Activated CD4-positive, alpha-beta T cell treated with anti-CD3 and anti-CD28 coated beads for 36 hours (primary cell): ENCODE measurements around the gene FGFBP3. TPM values are rescaled to one million over a fixed set of nuclear protein-coding genes. Genes with fewer than 3 reads are reported as not detected.

ENCODE experiments used
- ATAC-seq: fragments of 200-7000 bp; cut with Tn5 transposase; one replicate; pipeline ENCODE4 v1.10.0; 2021; ENCODE audit warnings: mild to moderate bottlenecking, moderate library complexity
- CTCF ChIA-PET: fragments of 350-600 bp; sonication (Branson Sonifier 250); formaldehyde crosslinking; loops from one replicate; lab custom pipeline; 2021; ENCODE audit warnings: antibody characterized with exemption; lab: Charles Lee
- POLR2A ChIA-PET: fragments of 350-600 bp; sonication (Branson Sonifier 250); formaldehyde crosslinking; loops from one replicate; lab custom pipeline; 2021; ENCODE audit warnings: antibody characterized with exemption, inconsistent platforms; lab: Charles Lee
- DNase-seq: peaks from one replicate; pipeline ENCODE4 v3.0.0-alpha.2; 2020
- H3K27ac Mint-ChIP-seq: one replicate; pipeline ENCODE4 v1.8.0; 2021; ENCODE audit warnings: mixed read lengths
- H3K27me3 Mint-ChIP-seq: one replicate; pipeline ENCODE4 v1.8.0; 2021; ENCODE audit warnings: mixed read lengths
- H3K36me3 Mint-ChIP-seq: one replicate; pipeline ENCODE4 v1.8.0; 2021; ENCODE audit warnings: low read depth, mixed read lengths
- H3K4me1 Mint-ChIP-seq: one replicate; pipeline ENCODE4 v1.8.0; 2021; ENCODE audit warnings: mixed read lengths
- H3K4me3 Mint-ChIP-seq: one replicate; pipeline ENCODE4 v1.8.0; 2021; ENCODE audit warnings: mild to moderate bottlenecking, moderate library complexity, mixed read lengths
- H3K9me3 Mint-ChIP-seq: one replicate; pipeline ENCODE4 v1.8.0; 2021; ENCODE audit warnings: low read depth, mixed read lengths
- intact Hi-C, 2 experiments: fragments of 100-400 bp; cut with DNase I in 1 of 2; cut with micrococcal nuclease in 1 of 2; formaldehyde crosslinking; loops; one replicate each; pipeline versions ENCODE4 v1.14.2 to v1.15.1; 2022 to 2024; cut with DNase I, micrococcal nuclease
- total RNA-seq, 2 experiments: library from RNA; stranded (reverse); gene quantifications; one replicate each; pipeline ENCODE4 v1.2.3, GENCODE V29; 2021

FGFBP3 gene
- total RNA-seq, 2 experiments from 2014 or later: 1.5 TPM

DNA sequence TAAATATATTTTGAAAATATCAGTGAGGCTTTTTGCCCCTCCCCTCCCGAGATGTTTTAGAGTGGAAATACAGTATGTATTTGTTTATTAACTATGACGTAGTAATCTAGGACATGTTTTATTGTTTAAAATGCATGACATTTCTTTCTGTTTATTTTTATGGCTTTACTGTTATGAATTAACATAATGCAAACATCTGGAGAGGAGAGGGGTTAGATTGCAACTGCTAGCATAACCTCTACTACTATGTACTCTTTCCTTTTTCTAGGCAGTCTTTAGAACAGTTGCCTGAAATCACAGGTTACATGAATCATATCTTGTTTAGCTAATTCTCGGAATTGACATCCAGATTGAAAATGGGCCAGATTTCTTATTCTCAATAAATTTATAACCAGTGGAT, 21.7 kb upstream of the FGFBP3 start:
- Mint-ChIP-seq H3K4me3 (no peak overlapping the region), H3K27me3 (no peaks in the 10 kb centered on the region), H3K9me3 (no peaks in the 10 kb centered on the region), H3K4me1 (peaks cover 66% of the 10 kb centered on the region), H3K36me3 (peaks cover 42% of the 10 kb centered on the region), H3K27ac (no peak overlapping the region)
- ChIA-PET POLR2A (no interaction called here), CTCF (interaction anchor here (0.7 to 1.3 kb wide), 3 partner anchors 16 to 633 kb away, joined by 3 to 4 read pairs (median 3); no protein-coding TSS in a partner anchor)
- intact Hi-C loops: no loop called here
- DNase-seq: no peak
- ATAC-seq: no peak

DNA sequence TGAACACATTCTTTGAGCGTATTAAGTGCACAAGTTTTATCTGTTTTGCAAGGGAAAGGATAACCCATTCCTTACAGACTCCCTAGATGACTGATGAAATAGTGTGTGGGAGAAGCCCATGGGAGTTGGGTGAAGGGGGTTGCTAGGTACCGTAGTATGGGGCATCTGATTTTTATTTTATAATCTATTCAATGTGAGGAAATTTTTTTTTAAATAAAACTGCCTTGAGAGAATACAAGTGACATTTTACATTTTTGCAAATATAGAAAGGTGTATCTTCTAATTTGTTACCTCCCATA, 15.7 kb upstream of the FGFBP3 start:
- Mint-ChIP-seq H3K36me3 (peaks cover 17% of the 10 kb centered on the region), H3K27ac (no peak overlapping the region), H3K9me3 (no peaks in the 10 kb centered on the region), H3K4me1 (peaks cover 45% of the 10 kb centered on the region), H3K27me3 (no peaks in the 10 kb centered on the region), H3K4me3 (peak overlapping the region; percentile 97)
- ATAC-seq (no peak), DNase-seq (no peak)
- ChIA-PET CTCF (interaction anchor here (0.7 to 2.3 kb wide), 4 partner anchors 10 to 650 kb away, joined by 4 to 22 read pairs (median 8); partner anchors contain the start of gene FGFBP3), POLR2A (interaction anchor here (0.6 to 1.1 kb wide), 3 partner anchors 38 to 318 kb away, joined by 3 to 8 read pairs (median 3); no protein-coding TSS in a partner anchor)
- intact Hi-C loops: loop anchor here in 1 of 2 experiments (2.0 kb wide), 1 partner anchor 20 kb away; no protein-coding TSS in a partner anchor

DNA sequence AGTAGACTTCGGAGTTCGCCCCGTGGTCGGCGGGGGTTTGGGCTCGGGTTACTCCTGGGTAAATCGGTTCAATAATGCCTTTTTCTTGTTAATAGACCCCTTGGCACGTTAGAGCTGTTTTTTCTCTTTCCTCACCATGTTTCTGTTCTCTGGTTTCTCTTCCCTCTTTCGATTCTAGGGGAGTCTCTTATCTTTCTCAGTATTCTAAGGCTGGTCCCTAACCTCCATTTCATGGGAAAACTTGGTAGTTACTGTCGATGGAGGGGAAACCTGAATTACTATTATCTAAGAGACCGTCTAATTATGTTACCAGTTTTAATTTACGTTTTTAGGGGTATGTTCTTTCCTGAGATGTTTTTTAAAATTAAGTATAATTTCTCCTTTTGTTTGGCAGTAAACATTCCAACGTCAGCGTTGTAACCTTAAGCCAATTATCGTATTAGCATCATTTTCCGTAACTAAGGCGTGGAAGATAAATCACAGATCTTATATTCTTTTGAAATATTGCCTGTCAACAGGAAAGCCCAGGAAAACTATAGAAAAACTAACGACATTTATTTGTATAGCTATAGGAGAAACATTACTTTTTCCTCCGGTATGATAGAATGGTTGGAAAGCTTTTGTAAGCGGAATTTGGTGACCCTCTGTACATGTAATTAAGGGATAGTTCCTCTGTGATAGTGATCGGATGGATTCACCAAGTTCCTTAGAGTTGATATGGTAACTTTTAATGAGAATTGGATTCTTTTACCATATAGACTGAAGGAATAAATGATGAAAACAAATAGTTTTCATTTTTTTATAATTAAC, 15.1 kb upstream of the FGFBP3 start:
- ChIA-PET POLR2A (interaction anchor here (0.6 to 1.6 kb wide), 8 partner anchors 8 to 319 kb away, joined by 3 to 13 read pairs (median 4); partner anchors contain the start of gene FGFBP3), CTCF (interaction anchor here (0.7 to 2.3 kb wide), 15 partner anchors 8 to 651 kb away, joined by 3 to 22 read pairs (median 4); partner anchors contain the start of genes FGFBP3 and TNKS2)
- Mint-ChIP-seq H3K4me3 (peak overlapping the region; percentile 97), H3K36me3 (peaks cover 17% of the 10 kb centered on the region), H3K9me3 (no peaks in the 10 kb centered on the region), H3K27ac (peak overlapping the region; percentile 99), H3K27me3 (no peaks in the 10 kb centered on the region), H3K4me1 (peaks cover 45% of the 10 kb centered on the region)
- intact Hi-C loops: loop anchor here (1.0 to 2.0 kb wide), 2 partner anchors 20 to 21 kb away; no protein-coding TSS in a partner anchor
- DNase-seq (no peak), ATAC-seq (no peak)

DNA sequence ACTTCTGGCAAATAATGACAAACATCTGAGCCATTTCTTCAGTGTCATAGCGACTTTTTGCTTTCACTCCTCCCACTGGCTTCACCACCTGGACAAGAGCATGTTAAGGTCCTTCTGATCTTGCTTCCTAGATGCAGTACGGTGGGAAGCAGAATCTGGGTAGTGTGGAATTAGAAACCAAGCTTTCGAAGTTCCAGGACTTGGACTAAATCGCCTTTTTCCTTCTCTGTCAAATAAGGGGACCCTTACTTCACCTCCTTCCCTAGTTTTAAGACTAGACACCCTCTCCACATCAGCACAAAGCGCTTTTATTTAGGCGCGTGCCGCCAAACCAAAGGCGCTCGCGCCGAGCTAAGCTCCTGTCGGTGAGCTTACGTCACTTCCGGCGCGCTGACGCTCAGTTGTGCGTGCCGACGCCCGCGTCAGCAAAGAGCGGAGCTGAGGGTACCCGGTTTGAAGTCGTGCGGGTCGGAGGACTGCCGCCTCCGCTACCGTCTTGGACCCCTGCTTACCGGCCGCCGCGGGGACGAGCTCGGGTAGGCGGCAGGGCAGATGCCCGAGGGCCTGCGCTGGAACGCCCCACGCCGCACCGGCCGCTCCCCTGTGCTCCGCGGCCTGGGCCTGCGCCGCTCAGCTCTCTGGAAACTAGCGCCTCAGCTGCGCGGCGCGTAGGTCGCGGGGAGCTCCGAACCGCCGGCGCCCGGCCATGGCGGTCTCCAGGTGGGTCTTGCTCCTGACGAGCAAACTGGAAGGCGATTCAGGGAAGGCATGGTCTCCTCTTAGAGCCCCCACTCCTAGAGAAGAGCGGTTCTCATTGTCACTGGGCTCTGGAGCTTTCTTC, 14.3 kb upstream of the FGFBP3 start, which contains the start of gene BTAF1:
Gene BTAF1 (plus strand): TSS at position 400 of the 841 bp plus-strand sequence. CDS start 307 bp downstream, at position 707.
- Mint-ChIP-seq H3K27ac (peak within 1 kb of the TSS; percentile 99), H3K4me3 (peak within 1 kb of the TSS; percentile 97), H3K27me3 (peaks cover 2% of the 10 kb centered on the region), H3K4me1 (peaks cover 37% of the 10 kb centered on the region), H3K9me3 (no peaks in the 10 kb centered on the region), H3K36me3 (peaks cover 17% of the 10 kb centered on the region)
- DNase-seq (peak; percentile 96), ATAC-seq (peak; percentile 96)
- intact Hi-C loops: loop anchor here (1.0 to 2.0 kb wide), 8 partner anchors 15 to 668 kb away; partner anchors contain the start of genes CPEB3 (in 1 of the 2), MARCHF5 (in 1 of the 2) and TNKS2 (in 1 of the 2)
- CTCF ChIA-PET: interaction anchor here (0.7 to 2.3 kb wide), 15 partner anchors 8 to 625 kb away, joined by 3 to 22 read pairs (median 4); partner anchors contain the start of genes FGFBP3 and TNKS2
- POLR2A ChIA-PET: interaction anchor here (0.6 to 1.6 kb wide), 6 partner anchors 9 to 367 kb away, joined by 3 to 13 read pairs (median 4); partner anchors contain the start of gene FGFBP3

DNA sequence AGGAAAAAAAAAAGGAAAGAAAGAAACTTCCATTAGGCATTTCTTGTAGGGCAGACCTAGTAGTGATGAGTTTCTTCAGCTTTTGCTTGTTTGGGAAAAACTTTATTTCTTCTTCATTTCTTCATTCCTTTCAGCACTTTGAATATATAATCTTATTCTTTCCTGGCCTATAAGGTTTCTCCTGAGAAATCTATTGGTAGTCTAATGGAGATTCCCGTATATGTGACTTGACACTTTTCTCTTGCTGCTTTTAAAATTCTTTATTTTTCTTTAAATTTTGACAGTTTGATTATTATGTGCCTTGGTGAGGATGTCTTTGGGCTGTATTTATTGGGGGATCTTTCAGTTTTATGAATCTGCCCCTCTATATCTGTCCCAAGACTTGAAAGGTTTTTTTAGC, 10.4 kb upstream of the FGFBP3 start:
- Mint-ChIP-seq H3K27me3 (peaks cover 5% of the 10 kb centered on the region), H3K36me3 (peaks cover 2% of the 10 kb centered on the region), H3K27ac (no peak overlapping the region), H3K4me3 (no peak overlapping the region), H3K4me1 (peaks cover 12% of the 10 kb centered on the region), H3K9me3 (no peaks in the 10 kb centered on the region)
- ATAC-seq: no peak
- no peak for DNase-seq
- CTCF ChIA-PET: interaction anchor here (0.6 to 1.3 kb wide), 2 partner anchors 11 to 621 kb away, joined by 3 to 4 read pairs; partner anchors contain the start of gene FGFBP3
- POLR2A ChIA-PET: no interaction called here
- intact Hi-C loops: loop anchor here in 1 of 2 experiments (10.0 kb wide), 1 partner anchor 285 kb away; the partner anchor contains the start of gene PPP1R3C

DNA sequence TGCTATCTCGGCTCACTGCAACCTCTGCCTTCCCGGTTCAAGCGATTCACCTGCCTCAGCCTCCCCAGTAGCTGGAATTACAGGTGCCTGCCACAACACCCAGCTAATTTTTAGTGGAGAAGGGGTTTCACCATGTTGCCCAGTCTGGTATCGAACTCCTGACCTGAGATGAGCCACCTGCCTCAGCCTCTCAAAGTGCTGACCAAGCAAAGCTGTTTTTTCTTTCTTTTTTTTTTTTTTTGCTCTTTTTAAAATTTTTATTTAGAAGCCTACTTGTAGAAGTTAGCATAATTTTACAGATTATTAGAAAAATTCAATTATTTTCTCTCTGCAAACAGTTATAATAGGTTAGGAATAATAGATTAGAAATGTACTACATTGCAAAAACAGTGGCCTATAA, 1.2 kb upstream of the FGFBP3 start:
- ATAC-seq (no peak), DNase-seq (no peak)
- Mint-ChIP-seq H3K36me3 (peaks cover 2% of the 10 kb centered on the region), H3K4me3 (no peak overlapping the region), H3K27me3 (peaks cover 7% of the 10 kb centered on the region), H3K27ac (no peak overlapping the region), H3K9me3 (no peaks in the 10 kb centered on the region), H3K4me1 (peaks cover 21% of the 10 kb centered on the region)
- intact Hi-C loops: loop anchor here (1.0 to 10.0 kb wide), 2 partner anchors 276 to 277 kb away; partner anchors contain the start of gene PPP1R3C (in 2 of the 2)
- POLR2A ChIA-PET: no interaction called here
- CTCF ChIA-PET: interaction anchor here (0.6 to 0.7 kb wide), 4 partner anchors 8 to 366 kb away, joined by 3 read pairs; no protein-coding TSS in a partner anchor

DNA sequence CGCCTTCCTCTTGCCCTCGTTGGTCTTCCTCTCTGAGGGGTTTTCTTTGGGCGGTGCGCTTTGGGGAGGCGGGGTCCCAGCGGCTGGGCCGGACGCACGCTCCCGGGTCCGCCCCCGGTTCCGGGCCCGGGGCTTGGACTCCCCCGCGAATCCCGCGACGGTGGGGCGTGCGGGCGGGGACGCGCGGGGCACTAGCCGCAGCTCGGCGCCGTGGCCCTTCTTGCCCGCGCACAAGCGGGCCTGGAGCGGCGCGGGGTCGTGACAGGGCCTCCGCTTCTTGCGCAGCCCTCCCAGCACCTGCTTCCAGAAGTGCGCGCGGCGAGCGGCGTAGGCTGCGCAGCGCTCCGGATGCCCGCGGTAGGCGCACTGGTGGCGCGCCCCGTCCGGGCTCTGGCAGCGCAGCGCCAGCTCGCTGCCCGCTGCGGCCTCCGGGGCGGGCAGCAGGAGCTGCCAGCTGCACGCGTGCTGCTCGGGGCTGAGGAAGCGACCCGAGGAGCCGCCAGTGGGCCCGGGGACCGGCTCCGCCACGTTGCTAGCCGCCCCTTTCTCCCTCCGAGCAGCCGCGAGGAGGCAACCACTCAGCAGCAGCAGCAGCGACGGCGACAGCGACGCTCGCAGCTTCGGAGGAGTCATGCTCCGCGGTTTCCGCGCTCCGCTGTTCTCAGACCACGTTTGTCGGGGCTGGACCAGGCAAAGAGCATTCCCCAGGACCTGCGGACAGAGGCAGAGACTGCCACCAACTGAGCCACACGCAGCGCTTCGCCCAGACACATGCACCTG, 759 bp downstream of the FGFBP3 start:
- Mint-ChIP-seq H3K36me3 (peaks cover 4% of the 10 kb centered on the region), H3K27me3 (peaks cover 5% of the 10 kb centered on the region), H3K4me1 (peaks cover 21% of the 10 kb centered on the region), H3K27ac (peak overlapping the region; percentile 82), H3K4me3 (peak overlapping the region; percentile 87), H3K9me3 (no peaks in the 10 kb centered on the region)
- ATAC-seq (peak; percentile 90), DNase-seq (peak; percentile 87)
- ChIA-PET CTCF (interaction anchor here (0.6 to 1.9 kb wide), 18 partner anchors 9 to 382 kb away, joined by 3 to 13 read pairs (median 4); partner anchors contain the start of genes BTAF1, CPEB3, MARCHF5 and TNKS2), POLR2A (interaction anchor here (1.0 to 2.6 kb wide), 3 partner anchors 15 to 110 kb away, joined by 3 to 13 read pairs (median 3); partner anchors contain the start of genes BTAF1 and TNKS2)
- intact Hi-C loops: loop anchor here (1.0 to 10.0 kb wide), 8 partner anchors 15 to 1034 kb away; partner anchors contain the start of genes BTAF1 (in 2 of the 2), HECTD2 (in 2 of the 2), RPP30 (in 1 of the 2) and TNKS2 (in 1 of the 2)

DNA sequence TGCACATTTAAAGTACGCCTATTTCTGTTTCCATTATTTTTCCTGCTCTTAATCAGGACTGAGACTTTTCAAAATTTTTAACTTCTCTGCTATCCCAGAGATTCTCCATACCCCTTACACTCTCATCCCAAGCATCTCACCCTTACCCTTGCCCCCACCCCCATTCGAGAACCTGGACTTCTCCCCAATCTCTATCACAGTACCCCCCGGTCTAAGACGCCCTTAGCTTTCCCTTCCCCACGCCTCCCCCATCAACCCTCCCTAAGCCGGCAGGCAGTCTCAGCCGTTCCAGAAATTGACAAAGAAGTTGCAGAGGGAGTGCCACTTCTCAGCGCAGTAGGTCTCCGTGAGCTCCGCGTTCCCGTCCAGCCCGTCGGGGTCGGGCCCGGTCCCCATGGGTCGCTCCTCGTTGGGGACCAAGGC, 1.4 kb downstream of the FGFBP3 start:
- POLR2A ChIA-PET: interaction anchor here (2.6 kb wide), 1 partner anchor 16 kb away, joined by 13 read pairs; the partner anchor contains the start of gene BTAF1
- Mint-ChIP-seq H3K4me3 (peak overlapping the region; percentile 84), H3K27me3 (peaks cover 2% of the 10 kb centered on the region), H3K27ac (peak overlapping the region; percentile 82), H3K9me3 (no peaks in the 10 kb centered on the region), H3K4me1 (peaks cover 21% of the 10 kb centered on the region), H3K36me3 (peaks cover 4% of the 10 kb centered on the region)
- ATAC-seq (peak; percentile 17), DNase-seq (peak; percentile 55)
- intact Hi-C loops: loop anchor here (1.0 to 10.0 kb wide), 8 partner anchors 15 to 1033 kb away; partner anchors contain the start of genes BTAF1 (in 2 of the 2), HECTD2 (in 2 of the 2), RPP30 (in 1 of the 2) and TNKS2 (in 1 of the 2)
- CTCF ChIA-PET: interaction anchor here (0.6 to 1.9 kb wide), 12 partner anchors 9 to 383 kb away, joined by 3 to 13 read pairs (median 4); partner anchors contain the start of genes BTAF1, CPEB3 and MARCHF5

DNA sequence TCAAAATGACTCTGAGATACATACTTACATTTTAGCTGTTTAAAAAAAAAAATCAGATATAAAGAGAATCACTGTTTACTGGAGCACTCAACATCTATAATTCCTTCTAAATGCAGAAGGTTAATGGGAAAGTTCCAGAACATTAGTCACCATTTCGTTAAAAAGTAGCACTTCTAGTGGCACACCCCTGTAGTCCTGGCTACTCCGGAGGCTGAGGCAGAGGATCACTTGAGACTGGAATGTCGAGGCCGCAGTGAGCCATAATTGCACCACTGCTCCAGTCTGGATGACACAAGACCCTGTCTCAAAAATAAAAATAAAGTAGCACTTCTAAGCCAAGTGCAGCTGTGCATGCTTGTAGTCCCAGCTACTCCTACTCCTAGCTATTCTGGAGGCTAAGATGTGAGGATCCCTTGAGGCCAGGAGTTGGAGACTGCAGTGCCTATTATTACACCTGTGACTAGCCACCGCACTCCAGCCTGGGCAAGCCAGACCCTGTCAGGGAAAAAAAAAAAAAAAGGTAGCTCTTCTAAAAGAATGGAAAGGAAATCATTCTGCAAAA, 2.2 kb downstream of the FGFBP3 start:
- POLR2A ChIA-PET: interaction anchor here (0.7 to 2.6 kb wide), 2 partner anchors 17 to 245 kb away, joined by 8 to 13 read pairs; partner anchors contain the start of gene BTAF1
- CTCF ChIA-PET: interaction anchor here (0.7 to 1.0 kb wide), 2 partner anchors 15 to 273 kb away, joined by 3 read pairs; no protein-coding TSS in a partner anchor
- DNase-seq (no peak), ATAC-seq (no peak)
- Mint-ChIP-seq H3K36me3 (peaks cover 4% of the 10 kb centered on the region), H3K9me3 (no peaks in the 10 kb centered on the region), H3K4me1 (peaks cover 28% of the 10 kb centered on the region), H3K4me3 (peak overlapping the region; percentile 84), H3K27ac (peak overlapping the region; percentile 82), H3K27me3 (no peaks in the 10 kb centered on the region)
- intact Hi-C loops: loop anchor here (10.0 kb wide), 3 partner anchors 492 to 1032 kb away; partner anchors contain the start of genes HECTD2 (in 1 of the 2) and RPP30 (in 1 of the 2)
